GM10847 (cell line): ENCODE measurements around the gene PTPRE.

Experiments used
- POLR2A ChIP-seq: IDR thresholded peaks from 2 replicates; pipeline ENCODE4 v1.6.1; 2011; ENCODE audit not compliant: insufficient read length; ENCODE audit errors: extremely low read depth

The PTPRE gene

GRCh38 chr10:128058750-128059134, 151.8 kb downstream of the PTPRE start:
- no peak for TF ChIP-seq POLR2A

GRCh38 chr10:128059266-128059981, 152.5 kb downstream of the PTPRE start:
- no peak for TF ChIP-seq POLR2A

- TF ChIP-seq POLR2A: no peak
Observed at GRCh38 chr10:128059982-128060293, 153.0 kb downstream of the PTPRE start.

GRCh38 chr10:128060341-128061250, 153.7 kb downstream of the PTPRE start:
- no peak for TF ChIP-seq POLR2A

- no peak for TF ChIP-seq POLR2A
Observed at GRCh38 chr10:128061306-128062300, 154.7 kb downstream of the PTPRE start.

- TF ChIP-seq POLR2A: no peak
Observed at GRCh38 chr10:128062331-128062880, 155.5 kb downstream of the PTPRE start.

- TF ChIP-seq POLR2A: no peak
Observed at GRCh38 chr10:128062881-128063563, 156.1 kb downstream of the PTPRE start.

- TF ChIP-seq POLR2A: no peak
Observed at GRCh38 chr10:128063736-128064107, 156.8 kb downstream of the PTPRE start.

- TF ChIP-seq POLR2A: no peak
Observed at GRCh38 chr10:128064108-128064969, 157.4 kb downstream of the PTPRE start.

GRCh38 chr10:128064970-128065580, 158.2 kb downstream of the PTPRE start:
- TF ChIP-seq POLR2A: no peak

GRCh38 chr10:128065881-128066534, 159.1 kb downstream of the PTPRE start:
- TF ChIP-seq POLR2A: no peak

- TF ChIP-seq POLR2A: no peak
Observed at GRCh38 chr10:128066870-128067382, 160.0 kb downstream of the PTPRE start.
